Activated CD8-positive, alpha-beta memory T cell treated with anti-CD3 and anti-CD28 coated beads, Interleukin-2, amount 50 U/mL, for 1 hour (primary cell): ENCODE results near the gene MAGI1.

ENCODE experiments used
- DNase-seq: peaks from one replicate; pipeline ENCODE4 v3.0.0-alpha.2; 2020; ENCODE audit errors: extremely low read depth

MAGI1 gene

DNA sequence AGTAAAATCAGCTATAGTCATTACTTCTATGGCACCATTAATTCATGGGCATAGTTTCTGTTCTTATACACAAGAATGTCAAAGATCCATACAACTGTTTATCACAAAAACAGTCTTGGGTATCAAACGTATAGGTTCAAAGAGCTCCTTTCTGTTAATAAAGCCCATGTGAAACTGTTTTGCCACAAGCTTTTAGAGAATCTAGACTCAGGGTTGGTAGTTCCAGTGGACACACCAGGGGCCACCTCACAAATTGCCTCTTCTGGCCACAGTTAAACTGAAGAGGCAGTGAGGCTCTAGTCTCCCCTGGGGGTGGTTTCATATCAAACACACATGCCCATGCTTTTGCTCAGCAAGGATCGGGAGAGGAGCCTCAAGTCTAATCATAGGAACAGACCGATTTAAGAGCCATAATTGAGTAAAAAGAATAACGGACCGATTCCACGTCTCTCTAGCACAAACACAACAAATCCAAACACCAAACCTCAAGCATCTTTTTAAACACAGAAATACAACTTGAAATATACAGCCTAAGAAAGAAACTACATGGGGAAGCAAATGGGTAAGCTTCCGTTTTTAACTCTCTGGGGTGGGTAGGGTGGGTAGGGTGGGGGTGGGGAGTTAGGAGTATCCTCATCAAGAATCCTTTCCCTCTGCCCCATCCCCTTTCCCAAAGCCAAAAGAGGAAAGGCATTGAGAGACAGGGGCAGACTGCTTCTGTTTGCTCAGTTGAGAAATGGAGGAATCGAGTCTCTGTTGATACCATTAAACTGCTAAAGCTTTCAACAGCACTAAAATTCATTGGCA lies 443.3 kb downstream of the MAGI1 start:
- DNase-seq: no peak

DNA sequence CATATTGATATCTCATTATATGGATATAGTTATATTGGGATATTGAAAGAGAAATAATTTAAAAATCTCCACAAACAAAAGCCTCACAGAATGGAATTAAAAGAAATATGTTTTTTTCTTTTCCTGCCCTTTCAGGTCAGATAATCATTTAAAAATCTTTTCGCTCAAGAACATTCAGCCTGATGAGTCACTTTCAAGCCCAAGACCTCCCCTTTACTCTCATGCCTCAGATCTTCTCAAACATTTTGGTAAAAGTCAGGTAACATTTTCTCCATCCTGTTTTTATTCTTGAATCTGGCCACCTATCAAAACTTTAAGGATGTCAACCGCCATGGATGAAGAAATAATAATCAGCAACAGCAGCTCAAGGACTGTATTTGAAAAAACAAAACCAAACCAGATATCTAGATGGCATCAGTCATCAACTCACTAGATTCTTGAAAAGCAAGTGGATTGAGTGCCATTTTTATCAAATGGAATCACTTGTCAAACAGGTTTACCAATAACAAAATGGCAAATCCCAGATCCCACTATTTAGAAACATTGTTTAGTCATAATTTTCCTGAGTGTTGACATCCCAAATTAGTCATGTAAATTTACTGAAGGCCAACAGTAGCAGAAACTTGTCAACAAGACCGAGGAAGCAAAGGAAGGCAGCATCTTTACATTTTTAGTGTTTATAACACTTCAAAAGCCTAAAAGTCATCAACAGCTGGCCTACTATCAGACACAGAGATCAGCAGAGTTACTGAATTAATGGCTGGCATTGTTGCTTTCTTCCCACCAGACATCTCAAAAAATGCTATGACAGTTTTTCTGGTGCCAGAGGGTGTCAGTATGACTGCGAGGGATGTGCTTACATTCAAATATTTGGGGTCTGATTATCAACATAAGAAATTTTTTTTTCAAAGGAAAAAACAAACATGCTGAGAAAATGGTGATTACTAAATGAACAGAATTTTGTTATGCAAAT lies 444.7 kb downstream of the MAGI1 start:
- no peak for DNase-seq

DNA sequence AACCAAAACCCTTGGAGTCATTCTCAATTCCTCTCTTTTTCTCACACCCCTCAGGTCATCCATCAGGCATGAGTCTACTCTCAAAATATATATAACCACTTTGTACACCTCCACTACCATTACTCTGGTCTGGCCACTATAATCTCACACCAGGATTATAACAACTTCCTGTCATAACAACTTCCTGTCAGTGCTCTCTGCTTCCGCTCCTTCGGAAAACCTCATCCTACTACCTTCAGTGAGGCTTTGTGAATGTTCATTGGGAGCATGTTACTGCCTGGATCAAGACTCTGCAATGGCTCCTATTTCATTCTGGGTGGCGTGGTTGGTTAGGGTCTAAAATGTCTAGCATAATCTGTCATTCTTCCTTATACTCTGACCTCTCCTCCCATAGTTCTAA lies 447.4 kb downstream of the MAGI1 start:
- DNase-seq: no peak

DNA sequence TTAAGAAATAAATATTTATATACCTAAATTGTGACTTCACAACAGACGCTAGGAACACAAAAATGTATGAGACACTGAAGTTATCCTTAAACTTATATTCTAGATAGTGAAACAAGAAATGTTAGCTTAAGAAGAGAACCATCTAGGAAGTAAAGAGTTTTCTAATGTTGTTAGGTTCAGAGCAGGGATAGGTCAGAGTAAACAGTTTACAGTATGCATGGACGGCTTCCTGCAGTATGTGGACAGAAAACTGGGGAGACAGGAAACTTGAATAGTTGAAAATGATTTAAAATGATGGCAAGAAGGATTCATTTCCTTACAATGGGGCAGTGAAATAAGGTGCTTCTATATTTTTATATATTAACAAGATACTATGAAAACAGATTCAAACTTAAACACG lies 449.8 kb downstream of the MAGI1 start:
- DNase-seq: no peak

- no peak for DNase-seq
Observed at GRCh38 chr3:65587650-65588439, 450.9 kb downstream of the MAGI1 start.

DNA sequence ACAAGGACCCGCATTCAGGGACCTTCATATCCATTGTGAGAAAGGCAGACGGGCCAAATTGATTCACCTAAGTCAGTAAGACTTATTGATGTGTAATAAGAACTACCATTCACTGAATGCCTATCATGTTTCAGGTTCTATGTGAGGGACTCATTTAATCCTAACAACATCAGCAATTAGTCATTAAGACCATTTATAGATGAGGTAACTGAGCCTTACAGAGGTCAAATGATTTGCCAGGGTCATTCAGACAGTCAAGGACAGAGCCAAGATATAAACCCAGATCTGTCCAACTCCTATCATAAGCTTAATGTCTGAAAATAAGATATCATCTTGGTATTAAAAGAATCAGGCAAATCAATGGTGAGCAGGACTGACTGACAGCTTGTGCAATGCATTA lies 453.8 kb downstream of the MAGI1 start:
- no peak for DNase-seq

- DNase-seq: no peak
Observed at GRCh38 chr3:65584002-65584401, 454.7 kb downstream of the MAGI1 start.

DNA sequence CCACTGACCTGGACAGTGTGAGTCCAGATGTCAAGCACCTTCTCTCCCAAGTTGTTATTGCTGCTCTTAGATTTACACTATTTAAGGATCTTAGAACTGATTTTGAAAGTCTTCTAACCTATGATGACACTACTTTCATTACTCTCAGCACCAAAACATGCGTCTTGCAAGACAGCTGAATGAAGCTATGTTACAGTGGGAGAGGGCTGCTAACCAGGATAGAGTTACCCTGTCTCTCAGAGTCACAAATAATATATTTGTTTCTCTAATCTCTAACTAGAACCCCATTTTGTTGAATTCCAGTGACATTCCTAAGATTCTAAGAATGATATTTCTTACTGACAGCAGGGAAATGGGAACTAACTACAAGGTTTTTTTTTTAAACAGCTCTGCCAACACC lies 455.5 kb downstream of the MAGI1 start:
- DNase-seq: no peak

GRCh38 chr3:65582012-65582717 lies 456.6 kb downstream of the MAGI1 start:
- DNase-seq: no peak

DNA sequence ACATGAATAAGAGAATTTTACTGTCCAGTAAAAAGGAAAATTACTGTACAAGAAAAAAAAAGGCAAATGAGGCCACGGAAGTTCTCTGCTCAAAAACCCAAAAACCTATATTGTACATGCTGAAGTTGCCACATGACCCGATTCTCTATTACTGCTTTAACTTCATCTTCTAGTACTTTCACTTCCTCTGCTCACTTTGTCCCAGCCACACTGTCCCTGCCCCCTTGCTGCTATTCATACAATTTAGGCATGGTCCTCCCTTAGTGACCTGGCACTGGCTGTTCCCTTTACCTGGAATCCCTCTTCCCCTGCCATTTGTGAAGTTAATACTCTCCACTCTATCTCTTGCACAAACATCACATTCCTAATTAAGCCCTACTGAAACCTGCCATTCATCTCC lies 457.4 kb downstream of the MAGI1 start:
- DNase-seq: no peak

GRCh38 chr3:65578861-65579260 lies 459.9 kb downstream of the MAGI1 start:
- DNase-seq: no peak

- DNase-seq: no peak
Observed at GRCh38 chr3:65577843-65578430, 460.8 kb downstream of the MAGI1 start.

DNA sequence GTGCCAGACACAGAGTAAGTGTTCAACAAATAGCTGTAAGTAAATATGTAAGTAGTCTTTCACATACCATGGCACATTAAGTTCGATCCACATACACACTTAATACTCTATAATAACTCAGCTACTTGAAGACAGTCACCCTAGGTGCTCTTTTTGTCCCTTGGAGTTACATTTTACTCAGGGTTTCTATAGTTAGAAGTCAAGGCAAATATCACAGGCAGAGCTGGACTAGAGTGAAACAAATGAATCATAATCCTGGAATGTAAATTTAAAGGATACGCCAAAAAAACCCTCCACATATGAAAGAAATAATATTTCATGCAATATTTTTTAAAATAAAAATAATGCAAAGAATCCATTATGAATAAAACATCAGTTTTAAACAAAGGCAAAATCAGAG lies 461.8 kb downstream of the MAGI1 start:
- no peak for DNase-seq

GRCh38 chr3:65576228-65576627 lies 462.5 kb downstream of the MAGI1 start:
- DNase-seq: no peak

DNA sequence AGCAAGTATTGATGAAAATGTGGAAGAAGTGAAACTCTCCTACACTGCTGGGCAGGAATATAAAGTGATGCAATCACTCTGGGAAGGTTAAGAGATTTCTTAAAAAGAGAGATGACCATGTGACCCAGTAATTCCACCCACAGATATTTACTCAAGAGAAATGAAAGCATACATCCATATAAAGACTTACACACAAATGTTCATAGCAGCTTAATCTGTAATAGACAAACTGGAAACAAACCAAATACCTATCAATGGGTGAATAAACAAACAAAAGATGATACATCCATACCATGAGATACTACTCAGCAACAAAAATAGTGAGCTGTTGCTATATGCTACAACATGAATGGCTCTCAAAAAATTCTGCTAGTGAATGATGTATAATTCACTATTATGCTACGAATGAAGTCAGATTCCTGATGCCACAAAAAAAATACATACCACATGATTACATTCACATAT lies 463.3 kb downstream of the MAGI1 start:
- no peak for DNase-seq

- DNase-seq: no peak
Observed at GRCh38 chr3:65573548-65574116, 465.1 kb downstream of the MAGI1 start.

GRCh38 chr3:65572175-65572777 lies 466.4 kb downstream of the MAGI1 start:
- DNase-seq: no peak

DNA sequence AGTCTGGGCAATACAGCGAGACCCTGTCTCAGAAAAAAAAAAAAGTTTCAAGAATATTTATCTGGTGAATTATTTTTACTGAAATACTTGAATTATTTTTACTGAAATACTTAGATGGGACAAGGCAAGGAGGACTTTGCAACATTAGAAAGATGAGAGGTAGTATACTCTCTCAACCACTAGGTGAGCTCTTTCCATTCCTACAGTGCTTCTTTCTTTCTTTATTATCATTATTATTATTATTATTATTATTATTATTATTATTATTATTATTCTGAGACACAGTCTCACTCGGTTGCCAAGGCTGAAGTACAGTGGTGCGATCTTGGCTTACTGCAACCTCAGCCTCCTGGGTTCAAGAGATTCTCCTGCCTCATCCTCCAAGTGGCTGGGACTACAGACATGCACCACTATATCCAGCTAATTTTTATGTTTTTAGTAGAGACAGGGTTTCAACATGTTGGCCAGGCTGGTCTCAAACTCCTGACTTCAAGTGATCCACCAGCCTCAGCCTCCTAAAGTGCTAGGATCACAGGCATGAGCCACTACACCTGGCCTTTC lies 468.8 kb downstream of the MAGI1 start:
- DNase-seq: no peak

DNA sequence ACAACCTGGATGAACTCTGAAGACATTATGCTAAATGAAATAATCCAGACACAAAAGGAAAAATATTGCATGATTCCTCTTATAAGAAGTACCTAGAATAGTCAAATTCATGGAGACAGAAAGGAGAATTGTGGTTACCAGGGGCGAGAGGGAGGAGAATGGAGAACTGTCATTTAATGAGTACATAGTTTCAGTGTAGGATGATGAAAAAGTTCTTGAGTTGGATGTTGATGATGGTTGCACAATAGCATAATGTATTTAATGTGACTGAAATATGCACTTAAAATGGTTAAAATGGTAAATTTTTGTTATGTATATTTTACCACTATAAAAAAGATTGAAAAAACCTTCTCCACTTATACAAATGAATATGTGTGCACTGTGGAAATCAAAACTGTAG lies 469.6 kb downstream of the MAGI1 start:
- no peak for DNase-seq

DNA sequence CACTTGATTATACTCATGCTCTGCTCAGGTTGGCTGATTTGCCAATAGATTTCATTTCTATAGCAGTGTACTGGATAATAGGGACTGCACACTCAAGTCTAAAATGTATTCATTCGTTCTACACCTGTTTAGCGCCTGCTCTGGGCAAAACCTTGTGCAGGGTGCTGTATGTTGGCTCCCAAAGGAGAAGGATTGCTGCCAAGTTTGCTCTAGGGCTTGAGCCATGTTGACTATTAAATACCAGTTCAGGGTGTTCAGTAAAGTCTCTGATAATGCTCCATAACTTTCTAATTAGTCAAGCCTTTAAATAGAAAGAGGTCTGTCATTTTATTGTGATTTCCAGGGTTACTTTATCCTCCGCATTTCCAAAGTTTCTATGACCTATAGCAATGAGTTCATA lies 470.2 kb downstream of the MAGI1 start:
- no peak for DNase-seq
